Erythroblast (primary cell): Measurements from ENCODE around the gene TEDC1.

ENCODE experiments used
- DNase-seq, 2 experiments: peaks; one replicate each; lab custom pipeline; 2025; lab: John Stamatoyannopoulos, UW
- GATA1 ChIP-seq: IDR thresholded peaks from 2 replicates; pipeline ENCODE4 v1.6.1; 2011; ENCODE audit warnings: low read depth, mild to moderate bottlenecking, control low read depth, low read length, moderate library complexity
- POLR2A ChIP-seq: IDR thresholded peaks from 2 replicates; pipeline ENCODE4 v1.6.1; 2011; ENCODE audit warnings: mild to moderate bottlenecking, low read length

The TEDC1 gene

DNA sequence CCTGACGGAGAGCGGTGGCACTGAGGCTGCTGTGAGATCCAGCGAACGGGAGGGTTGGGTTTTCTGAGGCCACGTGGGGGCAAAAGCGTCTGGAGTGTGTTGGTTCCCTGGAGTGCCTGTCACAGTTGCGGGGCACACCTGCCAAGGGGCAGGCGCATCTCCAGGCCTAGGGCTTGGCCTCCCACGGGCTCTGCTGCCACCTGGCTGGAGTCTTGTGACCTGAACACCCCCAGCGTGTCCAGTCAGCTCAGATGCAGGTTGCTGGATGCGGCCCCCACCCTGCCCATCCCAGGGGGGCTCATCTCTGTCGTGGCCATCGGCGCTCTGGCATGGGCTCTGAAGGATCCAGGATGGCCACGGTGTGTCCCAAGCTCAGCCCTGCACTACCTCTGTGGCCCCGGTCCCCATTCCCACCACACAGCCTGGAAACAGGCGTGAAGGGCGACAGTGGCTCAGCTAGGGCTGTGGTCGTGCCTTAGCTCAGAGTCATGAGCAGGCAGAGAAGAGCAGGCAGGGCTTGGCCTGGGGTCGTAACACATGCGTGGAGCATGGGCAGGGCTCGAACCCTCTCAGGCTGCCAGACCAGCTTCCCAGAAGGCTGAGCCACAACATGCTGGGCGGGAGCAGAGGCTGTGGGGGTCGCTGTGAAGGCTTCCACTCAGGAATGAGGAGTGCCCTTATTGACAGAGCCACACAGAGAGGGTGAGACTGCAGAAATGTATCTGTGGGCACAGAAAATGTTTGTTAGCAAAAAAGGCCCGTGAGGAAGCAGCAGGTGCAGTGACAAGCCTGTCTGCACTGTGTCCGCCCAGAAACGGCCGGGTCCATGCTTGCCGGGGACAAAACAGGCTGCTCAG, 40.0 kb upstream of the TEDC1 start:
- no peak for DNase-seq
- TF ChIP-seq GATA1 (no peak), POLR2A (no peak)

- no peak for DNase-seq
Observed at GRCh38 chr14:105452963-105453362, 38.1 kb upstream of the TEDC1 start.

GRCh38 chr14:105453847-105454246, 37.2 kb upstream of the TEDC1 start:
- TF ChIP-seq POLR2A (no peak), GATA1 (no peak)
- no peak for DNase-seq

More at GRCh38 chr14:105452963-105453362, 38.1 kb upstream of the TEDC1 start:
- TF ChIP-seq GATA1 (no peak), POLR2A (no peak)

- DNase-seq, result no peak
- TF ChIP-seq GATA1 (no peak), POLR2A (no peak)
Observed at GRCh38 chr14:105455086-105455640, 35.9 kb upstream of the TEDC1 start.

- TF ChIP-seq POLR2A (no peak), GATA1 (no peak)
- DNase-seq, result no peak
Observed at GRCh38 chr14:105455766-105456660, 35.0 kb upstream of the TEDC1 start.

- no peak for TF ChIP-seq POLR2A
- TF ChIP-seq GATA1, result no peak
- DNase-seq, result no peak
Observed at GRCh38 chr14:105456736-105457617, 34.1 kb upstream of the TEDC1 start.

DNA sequence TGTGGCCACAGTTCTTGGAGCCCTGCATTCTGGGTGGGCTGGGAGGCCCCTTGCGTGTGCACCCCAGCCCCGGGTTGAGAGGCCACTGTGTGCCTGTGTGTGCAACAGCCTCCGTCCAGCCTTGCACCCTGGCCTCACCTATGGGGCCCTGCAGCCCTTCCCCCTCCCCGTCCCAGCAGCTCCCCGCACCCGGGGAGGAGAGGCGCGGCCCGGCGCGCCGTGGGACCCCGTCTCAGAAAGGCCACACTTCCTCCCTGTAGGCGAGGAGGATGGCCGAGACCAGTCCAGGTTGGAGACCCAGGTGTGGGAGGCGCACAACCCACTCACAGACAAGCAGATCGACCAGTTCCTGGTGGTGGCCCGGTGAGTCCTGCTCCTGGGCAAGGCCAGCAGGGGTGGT, 33.0 kb upstream of the TEDC1 start:
- TF ChIP-seq POLR2A (no peak), GATA1 (no peak)
- no peak for DNase-seq

- no peak for DNase-seq
- TF ChIP-seq POLR2A (no peak), GATA1 (no peak)
Observed at GRCh38 chr14:105458571-105458970, 32.5 kb upstream of the TEDC1 start.

GRCh38 chr14:105460116-105460515, 30.9 kb upstream of the TEDC1 start:
- DNase-seq, result no peak
- TF ChIP-seq GATA1, result no peak

DNA sequence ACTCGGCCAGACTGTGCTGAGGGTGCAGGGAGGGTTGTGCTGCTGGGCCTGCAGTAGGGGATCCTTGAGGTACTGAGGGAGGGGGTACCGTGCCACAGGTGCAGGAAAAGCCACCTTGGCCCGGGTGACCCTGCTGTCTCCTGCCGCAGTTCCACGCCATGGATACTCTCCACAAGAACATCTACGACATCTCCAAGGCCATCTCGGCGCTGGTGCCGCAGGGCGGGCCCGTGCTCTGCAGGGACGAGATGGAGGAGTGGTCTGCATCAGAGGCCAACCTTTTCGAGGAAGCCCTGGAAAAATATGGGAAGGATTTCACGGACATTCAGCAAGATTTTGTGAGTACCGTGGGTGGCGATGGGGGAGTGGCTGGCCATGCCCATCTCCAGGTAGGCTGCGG, 30.4 kb upstream of the TEDC1 start:
- DNase-seq, result no peak
- no peak for TF ChIP-seq POLR2A
- TF ChIP-seq GATA1, result no peak

DNA sequence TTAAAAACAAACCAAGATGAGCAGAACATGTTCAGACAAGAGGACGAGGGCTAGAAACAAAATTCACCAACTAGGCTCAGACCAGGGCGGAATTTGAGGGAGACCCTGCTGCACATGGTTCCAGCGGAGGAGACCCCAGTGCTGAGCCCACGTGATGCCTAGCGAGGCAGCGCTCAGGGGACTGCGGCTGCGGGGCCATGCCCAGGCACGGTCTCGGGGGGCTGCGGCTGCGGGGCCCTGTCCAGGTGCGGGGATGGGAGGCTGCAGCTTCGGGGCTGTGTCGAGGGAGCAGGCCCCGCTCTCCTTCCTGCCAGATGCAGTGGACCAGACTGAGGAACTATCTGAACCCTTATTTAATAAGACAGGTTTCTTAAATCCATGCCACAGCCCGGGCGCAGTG, 29.1 kb upstream of the TEDC1 start:
- TF ChIP-seq GATA1 (no peak), POLR2A (no peak)
- DNase-seq, result no peak

- no peak for DNase-seq
- no peak for TF ChIP-seq GATA1
- TF ChIP-seq POLR2A, result no peak
Observed at GRCh38 chr14:105464501-105464900, 26.5 kb upstream of the TEDC1 start.
